ENCODE measurements around the gene HMHB1. TPM values are rescaled to one million over a fixed set of nuclear protein-coding genes. Genes with fewer than 3 reads are reported as not detected.

The HMHB1 gene
- total and polyA plus RNA-seq, 2 experiments from 2014 or later: not detected

GRCh38 chr5:143782588-143783386, 29.2 kb upstream of the HMHB1 start:
- no peak for DNase-seq (ENCODE audit: low spot score)
- Histone ChIP-seq H4K20me1 (ENCODE audit: insufficient read depth, poor library complexity, severe bottlenecking) (no peaks in the 10 kb centered on the region), H2AFZ (no peak overlapping the region), H3K4me2 (no peak overlapping the region), H3K9me3 (ENCODE audit: low read depth) (no peaks in the 10 kb centered on the region), H3K4me1 (ENCODE audit: insufficient read depth) (no peaks in the 10 kb centered on the region), H3K36me3 (replicated peaks; ENCODE audit: insufficient read depth, low read depth) (no peaks in the 10 kb centered on the region), H3K9me2 (replicated peaks; ENCODE audit: insufficient read depth) (no peaks in the 10 kb centered on the region), H3K79me2 (no peaks in the 10 kb centered on the region), H3K27me3 (no peaks in the 10 kb centered on the region), H3K4me3 (no peak overlapping the region), H3K27ac (no peak overlapping the region)
- 59% methylated on average over 3 of the region's 3 CpGs for WGBS (ENCODE audit: low lambda C conversion rate, missing lambda C conversion rate)
- no peak for TF ChIP-seq EZH2 (IDR thresholded peaks at IDR 0.05; ENCODE audit: borderline replicate concordance)
- no peak for TF ChIP-seq CTCF (IDR thresholded peaks at IDR 0.05; ENCODE audit: poor library complexity)

GRCh38 chr5:143788401-143788800, 23.6 kb upstream of the HMHB1 start:
- WGBS (ENCODE audit: low lambda C conversion rate, missing lambda C conversion rate): 94% methylated on average over 1 of the region's 1 CpG

GRCh38 chr5:143790457-143791112, 21.4 kb upstream of the HMHB1 start:
- Histone ChIP-seq H3K4me3 (no peak overlapping the region), H3K79me2 (no peaks in the 10 kb centered on the region), H3K9me3 (ENCODE audit: low read depth) (no peaks in the 10 kb centered on the region), H3K9me2 (replicated peaks; ENCODE audit: insufficient read depth) (no peaks in the 10 kb centered on the region), H3K4me1 (ENCODE audit: insufficient read depth) (no peaks in the 10 kb centered on the region), H3K36me3 (replicated peaks; ENCODE audit: insufficient read depth, low read depth) (no peaks in the 10 kb centered on the region), H4K20me1 (ENCODE audit: insufficient read depth, poor library complexity, severe bottlenecking) (no peaks in the 10 kb centered on the region), H3K4me2 (no peak overlapping the region), H3K27ac (no peak overlapping the region), H3K27me3 (no peaks in the 10 kb centered on the region), H2AFZ (no peak overlapping the region)
- DNase-seq (ENCODE audit: low spot score): no peak
- WGBS (ENCODE audit: low lambda C conversion rate, missing lambda C conversion rate): 71% methylated on average over 2 of the region's 2 CpGs
- TF ChIP-seq EZH2 (IDR thresholded peaks at IDR 0.05; ENCODE audit: borderline replicate concordance) (no peak), CTCF (IDR thresholded peaks at IDR 0.05; ENCODE audit: poor library complexity) (no peak), EZH2phosphoT487 (IDR thresholded peaks at IDR 0.05; ENCODE audit: low read depth, severe bottlenecking, unreplicated experiment) (no peak)

More at GRCh38 chr5:143788401-143788800, 23.6 kb upstream of the HMHB1 start:
- Histone ChIP-seq H3K9me2 (replicated peaks; ENCODE audit: insufficient read depth) (no peaks in the 10 kb centered on the region), H3K9me3 (ENCODE audit: low read depth) (no peaks in the 10 kb centered on the region), H2AFZ (no peak overlapping the region), H3K27me3 (no peaks in the 10 kb centered on the region), H3K4me1 (ENCODE audit: insufficient read depth) (no peaks in the 10 kb centered on the region), H3K4me2 (no peak overlapping the region), H3K27ac (no peak overlapping the region), H3K4me3 (no peak overlapping the region), H3K79me2 (no peaks in the 10 kb centered on the region), H4K20me1 (ENCODE audit: insufficient read depth, poor library complexity, severe bottlenecking) (no peaks in the 10 kb centered on the region), H3K36me3 (replicated peaks; ENCODE audit: insufficient read depth, low read depth) (no peaks in the 10 kb centered on the region)
- no peak for DNase-seq (ENCODE audit: low spot score)
- no peak for TF ChIP-seq EZH2 (IDR thresholded peaks at IDR 0.05; ENCODE audit: borderline replicate concordance)
- no peak for TF ChIP-seq CTCF (IDR thresholded peaks at IDR 0.05; ENCODE audit: poor library complexity)
- TF ChIP-seq EZH2phosphoT487 (IDR thresholded peaks at IDR 0.05; ENCODE audit: low read depth, severe bottlenecking, unreplicated experiment): no peak
